ENCODE results near the gene ATP5F1A.
"Not testable (repeated sequence)": the region's sequence is repeated elsewhere in the genome, so short reads cannot be mapped to it uniquely, and the experiment has no call there.

The ATP5F1A gene

GRCh38 chr18:46097801-46098615, at the start of gene ATP5F1A:
TSS of gene ATP5F1A (minus strand) at chr18:46098296. CDS start at chr18:46098231, 65 bp downstream.
- DNase-seq (ENCODE audit: low read depth in 2 of 2), result peak; percentile 75 to 83

- no peak for DNase-seq (ENCODE audit: low read depth in 2 of 2)
These were observed 43.1 kb upstream of the ATP5F1A start for GRCh38 chr18:46141199-46141598.

GRCh38 chr18:46140173-46140572, 42.1 kb upstream of the ATP5F1A start:
- no peak for DNase-seq (ENCODE audit: low read depth in 2 of 2)

- no peak for DNase-seq (ENCODE audit: low read depth in 2 of 2)
These were observed 37.0 kb upstream of the ATP5F1A start for GRCh38 chr18:46134920-46135675.

GRCh38 chr18:46133534-46133933, 35.4 kb upstream of the ATP5F1A start:
- no peak for DNase-seq (ENCODE audit: low read depth in 2 of 2)

- DNase-seq (ENCODE audit: low read depth in 2 of 2), result not testable (repeated sequence)
These were observed 32.5 kb upstream of the ATP5F1A start for GRCh38 chr18:46130549-46130948.

DNA sequence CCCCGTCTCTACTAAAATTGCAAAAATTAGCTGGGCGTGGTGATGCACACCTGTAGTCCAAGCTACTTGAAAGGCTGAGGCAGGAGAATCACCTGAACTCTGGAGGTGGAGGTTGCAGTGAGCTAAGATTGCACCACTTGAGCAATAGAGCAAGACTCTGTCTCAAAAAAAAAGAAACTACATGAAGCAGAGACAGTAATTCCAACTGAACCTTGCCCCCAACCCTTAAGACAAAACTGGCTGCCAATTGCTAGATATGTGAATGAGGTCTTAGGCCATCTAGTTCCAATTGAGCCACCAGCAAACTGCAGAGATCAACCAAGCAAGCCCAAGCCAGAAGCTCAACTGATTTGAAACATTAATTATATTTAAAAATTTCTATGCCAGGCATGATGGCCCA, 32.0 kb upstream of the ATP5F1A start:
- no peak for DNase-seq (ENCODE audit: low read depth in 2 of 2)

GRCh38 chr18:46126625-46127024, 28.5 kb upstream of the ATP5F1A start:
- DNase-seq (ENCODE audit: low read depth in 2 of 2), result not testable (repeated sequence)

DNA sequence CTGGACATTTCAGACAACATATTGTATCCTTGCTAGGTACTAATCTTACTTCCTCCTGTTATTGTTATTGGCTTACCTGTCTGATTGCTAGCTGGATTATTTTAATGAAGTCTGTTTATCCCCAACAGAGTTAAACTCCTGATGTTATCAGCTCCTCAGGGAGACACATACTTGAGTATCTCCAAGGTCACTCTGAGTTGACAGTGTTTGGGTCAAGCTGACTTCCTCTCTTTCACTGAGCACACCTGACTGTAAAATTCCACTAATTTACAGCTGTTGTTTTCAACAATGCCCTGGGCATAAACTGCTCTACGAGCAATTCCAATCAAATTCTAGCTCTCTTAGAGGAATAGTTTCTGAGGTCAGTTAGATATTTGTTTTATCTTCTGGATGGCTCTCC, 15.7 kb upstream of the ATP5F1A start:
- DNase-seq (ENCODE audit: low read depth in 2 of 2), result no peak

- no peak for DNase-seq (ENCODE audit: low read depth in 2 of 2)
These were observed 12.3 kb upstream of the ATP5F1A start for GRCh38 chr18:46110406-46110805.

DNA sequence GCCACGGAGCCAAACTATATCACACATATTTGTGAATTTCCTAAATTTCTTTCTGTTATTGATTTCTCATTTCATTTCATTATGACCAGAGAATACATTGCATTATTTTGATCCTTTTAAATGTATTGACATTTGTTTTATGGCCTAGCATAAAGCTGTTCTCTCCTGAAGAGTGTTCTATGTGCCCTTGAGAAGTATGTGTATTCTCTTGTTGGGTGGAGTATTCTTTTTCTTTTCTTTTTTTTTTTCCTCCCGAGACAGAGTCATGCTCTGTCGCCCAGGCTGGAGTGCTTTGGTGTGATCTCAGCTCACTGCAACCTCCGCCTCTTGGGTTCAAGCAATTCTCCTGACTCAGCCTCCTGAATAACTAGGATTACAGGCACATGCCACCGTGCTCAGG, 11.3 kb upstream of the ATP5F1A start:
- DNase-seq (ENCODE audit: low read depth in 2 of 2), result no peak

DNA sequence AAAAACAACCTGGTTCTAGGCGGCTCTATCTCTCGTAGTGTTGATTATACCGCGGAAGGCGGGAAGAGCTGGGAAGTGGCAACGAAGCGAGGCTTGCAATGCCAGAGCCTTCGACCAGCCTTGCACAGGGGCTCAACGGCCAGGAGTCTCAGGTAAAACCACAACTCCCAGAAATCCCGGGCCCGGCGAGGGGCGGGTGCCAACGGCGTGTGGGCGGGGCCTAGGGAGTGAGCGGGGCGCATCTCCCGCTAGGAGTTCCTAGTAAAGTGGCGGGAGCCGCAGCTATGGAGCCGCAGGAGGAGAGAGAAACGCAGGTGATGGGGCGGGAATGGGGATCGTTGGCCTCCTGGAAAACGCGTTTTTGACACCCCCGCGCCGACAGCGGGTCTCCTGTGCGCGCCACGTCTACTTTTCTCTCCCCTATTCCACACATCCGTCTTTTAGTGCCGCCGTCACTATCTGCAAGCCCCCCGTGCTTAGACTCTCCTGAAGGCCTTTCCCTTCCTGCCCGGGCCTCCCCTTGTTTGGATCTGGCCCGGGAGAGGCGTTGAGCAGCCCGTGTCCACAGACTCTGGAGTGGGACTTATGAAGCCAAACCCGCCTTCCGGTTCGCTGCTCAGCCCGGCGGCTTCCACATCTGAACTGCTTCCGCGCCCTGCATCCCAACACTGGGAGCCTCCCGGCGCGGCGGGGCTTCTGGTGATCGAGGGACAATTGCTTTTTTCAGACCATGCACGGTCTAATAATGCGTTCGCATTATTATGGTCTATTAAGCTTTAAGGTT, 6.2 kb upstream of the ATP5F1A start, which contains the start of gene HAUS1:
HAUS1 (plus strand) TSS at position 258 of the 784 bp plus-strand sequence; CDS start at position 285, 27 bp downstream.
- peak; percentile 81 to 84 for DNase-seq (ENCODE audit: low read depth in 2 of 2)

GRCh38 chr18:46099463-46099862, 1.4 kb upstream of the ATP5F1A start:
- no peak for DNase-seq (ENCODE audit: low read depth in 2 of 2)

DNA sequence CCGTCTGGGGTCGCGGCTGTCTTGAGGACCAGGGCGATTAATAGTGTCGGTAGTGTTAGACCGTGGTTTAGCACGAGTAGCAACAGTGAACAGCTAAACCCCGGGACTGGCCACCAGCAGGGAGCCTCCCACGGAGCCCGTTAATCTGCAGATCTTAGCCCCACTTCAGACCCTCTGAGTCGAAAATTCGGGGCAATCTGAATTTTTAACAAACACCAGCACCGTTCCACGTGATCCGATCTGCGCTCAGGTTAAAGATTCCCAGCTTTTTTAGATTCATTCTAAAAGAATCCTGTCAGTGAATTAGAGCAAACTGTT, 479 bp upstream of the ATP5F1A start:
- DNase-seq (ENCODE audit: low read depth in 2 of 2), result no peak

- no peak for DNase-seq (ENCODE audit: low read depth in 2 of 2)
These were observed 680 bp downstream of the ATP5F1A start for GRCh38 chr18:46097431-46097800.

GRCh38 chr18:46096651-46097300, 1.3 kb downstream of the ATP5F1A start:
- DNase-seq (ENCODE audit: low read depth in 2 of 2), result no peak

- DNase-seq (ENCODE audit: low read depth in 2 of 2), result no peak
These were observed 2.6 kb downstream of the ATP5F1A start for GRCh38 chr18:46095532-46095931.

DNA sequence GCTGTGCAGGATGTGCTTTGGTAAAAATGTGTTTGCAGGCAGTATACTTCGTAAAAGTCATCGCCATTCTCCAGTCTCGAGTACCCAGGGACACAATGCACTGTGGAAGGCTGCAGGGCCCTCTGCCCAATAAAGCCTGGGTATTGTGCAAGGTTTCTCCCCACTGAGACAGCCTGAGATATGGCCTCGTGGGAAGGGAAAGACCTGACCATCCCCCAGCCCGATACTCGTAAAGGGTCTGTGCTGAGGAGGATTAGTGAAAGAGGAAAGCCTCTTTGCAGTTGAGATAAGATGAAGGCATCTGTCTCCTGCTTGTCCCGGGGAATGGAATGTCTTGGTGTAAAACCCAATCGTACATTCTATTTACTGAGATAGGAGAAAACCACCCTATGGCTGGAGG, 9.6 kb downstream of the ATP5F1A start:
- not testable (repeated sequence) for DNase-seq (ENCODE audit: low read depth in 2 of 2)

- DNase-seq (ENCODE audit: low read depth in 2 of 2), result no peak
These were observed 13.7 kb downstream of the ATP5F1A start for GRCh38 chr18:46084431-46084830.

DNA sequence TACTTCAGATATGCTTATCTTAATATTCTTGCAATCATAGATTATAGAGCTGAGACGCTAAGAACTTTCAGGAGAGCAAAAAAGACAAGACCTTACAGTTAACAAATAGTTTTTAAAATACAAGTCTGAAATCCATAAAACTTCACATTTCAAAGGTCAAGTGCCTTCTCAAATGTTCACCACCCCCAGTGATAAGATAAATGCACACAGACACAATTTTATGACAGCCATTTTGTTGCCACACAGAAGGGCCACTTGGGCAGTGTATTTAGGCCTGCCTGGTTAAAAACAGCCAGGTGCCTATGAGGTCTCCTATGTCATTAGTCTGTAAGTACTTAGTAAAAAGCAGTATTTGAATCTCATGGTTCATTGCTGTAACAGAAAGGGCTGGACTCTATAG, 17.9 kb downstream of the ATP5F1A start:
- DNase-seq (ENCODE audit: low read depth in 2 of 2), result no peak

DNA sequence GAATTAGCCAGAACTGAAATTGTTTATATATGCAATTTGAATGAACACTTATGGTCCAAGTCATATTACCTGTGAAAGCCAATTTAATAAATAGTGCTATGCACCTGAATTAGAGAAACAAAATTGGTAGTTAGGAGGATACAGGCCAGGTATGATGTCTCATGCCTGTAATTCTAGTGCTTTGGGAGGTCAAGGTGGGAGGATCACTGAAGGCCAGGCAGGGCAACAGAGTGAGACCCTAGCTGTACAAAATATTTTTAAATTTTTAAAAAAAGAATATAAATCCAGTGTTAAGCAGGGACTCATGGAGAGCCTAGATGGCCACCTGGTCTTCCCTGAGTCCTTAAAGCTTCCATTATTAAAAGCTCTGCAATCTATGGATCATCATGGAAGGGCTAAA, 18.8 kb downstream of the ATP5F1A start:
- DNase-seq (ENCODE audit: low read depth in 2 of 2), result no peak

All from stimulated activated CD4-positive, alpha-beta T cell treated with anti-CD3 and anti-CD28 coated beads, Interleukin-12 subunit alpha, Interleukin-12 subunit beta, amount 100 ng/mL, for 24 hours (primary cell).